Measurements from ENCODE around the gene MAZ.
"Not testable (repeated sequence)": the region's sequence is repeated elsewhere in the genome, so short reads cannot be mapped to it uniquely, and the experiment has no call there.

MAZ gene

DNA sequence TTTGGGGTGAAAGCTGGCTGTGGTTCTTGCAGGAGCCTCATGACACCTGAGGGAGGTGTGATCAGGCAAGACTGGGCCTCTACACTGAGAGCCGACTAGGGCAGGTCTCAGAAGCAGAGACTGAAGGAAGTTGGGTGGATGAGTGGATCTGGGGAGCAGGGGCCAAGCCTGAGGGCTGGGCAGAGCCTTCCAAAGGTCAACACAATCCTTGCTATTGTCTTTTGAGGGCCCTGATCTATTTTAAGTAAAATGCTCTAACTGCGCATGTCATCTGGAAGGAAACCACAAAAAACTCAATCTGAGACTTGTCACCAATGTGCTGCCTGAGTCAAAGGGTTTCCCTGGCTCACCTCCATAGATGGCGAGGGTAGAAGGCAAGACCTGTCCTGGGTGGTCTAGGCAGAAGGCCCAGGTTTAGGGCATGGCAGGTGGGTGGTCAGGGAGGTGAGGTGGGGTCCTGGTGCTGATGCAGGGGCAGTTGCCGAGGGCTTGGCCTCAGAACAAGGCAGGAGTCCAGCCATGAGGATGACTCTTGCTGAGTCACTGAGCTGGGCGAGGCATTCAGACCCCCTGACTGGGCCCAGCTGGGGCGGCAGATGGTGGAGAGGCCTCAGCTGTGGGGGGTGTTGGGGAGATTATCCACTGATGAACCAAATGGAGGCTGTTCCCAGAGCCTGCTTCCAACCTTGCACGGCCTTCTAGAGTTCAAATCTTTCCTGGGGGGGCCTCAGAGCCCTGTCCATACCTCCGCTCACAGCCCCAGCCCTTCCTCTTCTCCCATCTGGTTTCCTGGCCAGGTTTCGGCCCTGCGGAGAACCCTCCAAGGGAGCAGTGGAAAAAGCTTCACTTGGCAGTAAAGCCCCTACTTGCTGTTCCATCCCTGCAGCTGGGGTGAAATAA, 19.1 kb downstream of the MAZ start:
- DNase-seq (ENCODE audit: low spot score) = peak; percentile 74

DNA sequence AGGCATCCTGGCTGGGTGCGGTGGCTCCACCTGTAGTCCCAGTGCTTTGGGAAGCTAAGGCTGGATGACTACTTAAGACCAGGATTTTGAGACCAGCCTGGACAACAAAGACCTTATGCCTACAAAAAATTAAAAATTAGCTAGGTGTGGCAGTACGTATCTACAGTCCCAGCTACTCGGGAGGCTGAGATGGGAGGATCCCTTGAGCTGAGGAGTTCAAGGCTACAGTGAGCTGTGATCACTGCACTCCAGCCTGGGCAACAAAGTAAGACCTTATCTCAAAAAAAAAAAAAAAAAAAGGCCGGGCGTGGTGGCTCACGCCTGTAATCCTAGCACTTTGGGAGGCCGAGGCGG, 20.0 kb downstream of the MAZ start:
- DNase-seq (ENCODE audit: low spot score) = no peak

DNA sequence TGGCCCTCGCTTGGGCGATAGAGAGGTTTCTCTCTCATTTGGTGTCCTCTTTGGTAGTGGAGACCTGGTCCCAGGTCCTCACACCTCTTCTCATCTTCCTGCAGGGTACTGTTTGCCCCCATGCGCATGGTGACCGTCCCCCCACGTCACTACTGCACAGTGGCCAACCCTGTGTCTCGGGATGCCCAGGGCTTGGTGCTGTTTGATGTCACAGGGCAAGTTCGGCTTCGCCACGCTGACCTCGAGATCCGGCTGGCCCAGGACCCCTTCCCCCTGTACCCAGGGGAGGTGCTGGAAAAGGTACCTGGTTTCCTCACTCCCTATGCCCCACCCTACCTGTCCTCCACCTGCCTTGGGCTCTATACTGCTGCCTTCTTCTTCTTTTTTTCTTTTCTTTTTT, 24.4 kb downstream of the MAZ start:
- DNase-seq (ENCODE audit: low spot score) = no peak

DNA sequence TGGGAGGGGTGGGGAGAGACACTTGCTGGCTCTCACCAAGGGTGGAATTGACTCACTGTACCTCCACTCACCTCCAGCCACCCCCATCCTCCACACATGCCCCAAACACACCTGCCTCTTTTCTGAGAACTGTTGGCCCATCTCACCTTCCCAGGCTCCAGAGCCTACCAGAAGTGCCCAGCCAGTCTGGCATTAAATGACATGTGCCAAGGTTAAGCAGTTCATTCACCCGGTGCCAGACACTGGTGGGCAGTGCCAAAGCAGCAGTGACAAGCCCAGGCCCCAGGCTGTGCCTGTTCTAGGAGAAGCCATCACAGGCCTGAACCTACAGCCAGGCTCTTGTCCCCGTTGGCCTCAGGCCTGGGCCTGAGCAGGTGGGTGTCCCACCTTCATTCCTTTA, 25.2 kb downstream of the MAZ start:
- DNase-seq (ENCODE audit: low spot score) = no peak

DNA sequence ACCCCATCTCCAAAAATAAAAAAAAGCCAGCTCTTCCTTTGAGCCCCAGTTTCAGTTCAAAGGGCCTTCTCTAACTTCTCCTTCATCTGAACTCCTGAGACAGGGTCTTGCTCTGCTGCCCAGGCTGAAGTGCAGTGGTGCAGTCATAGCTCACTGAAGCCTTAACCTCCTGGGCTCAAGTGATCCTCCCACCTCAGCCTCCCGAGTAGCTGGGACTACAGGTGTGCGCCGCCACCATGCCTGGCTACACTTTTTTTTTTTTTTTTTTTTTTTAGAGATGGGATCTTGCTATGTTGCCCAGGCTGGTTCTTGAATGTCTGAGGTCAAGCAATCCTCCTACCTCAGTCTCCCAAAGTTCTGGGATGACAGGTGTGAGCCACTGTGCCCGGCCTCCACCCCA, 26.9 kb downstream of the MAZ start:
- not testable (repeated sequence) for DNase-seq (ENCODE audit: low spot score)

DNA sequence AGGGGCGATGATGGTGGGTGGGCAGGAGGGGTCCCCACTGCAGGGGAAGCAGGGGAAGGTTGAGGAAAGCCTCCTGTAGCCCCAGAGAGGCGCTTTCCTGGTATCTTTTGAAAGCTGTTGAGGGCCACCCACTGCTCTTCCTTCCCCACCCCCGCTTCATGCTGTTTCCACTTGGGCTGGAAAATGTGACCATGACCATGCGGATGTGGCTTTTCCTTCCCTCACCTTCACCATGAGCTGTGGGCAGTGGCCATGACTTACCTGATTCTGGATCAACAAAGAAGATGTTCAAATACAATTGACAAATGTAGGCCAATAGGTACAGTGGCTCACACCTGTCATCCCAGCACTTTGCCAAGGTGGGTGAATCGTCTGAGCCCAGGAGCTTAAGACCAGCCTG, 27.8 kb downstream of the MAZ start:
- no peak for DNase-seq (ENCODE audit: low spot score)

DNA sequence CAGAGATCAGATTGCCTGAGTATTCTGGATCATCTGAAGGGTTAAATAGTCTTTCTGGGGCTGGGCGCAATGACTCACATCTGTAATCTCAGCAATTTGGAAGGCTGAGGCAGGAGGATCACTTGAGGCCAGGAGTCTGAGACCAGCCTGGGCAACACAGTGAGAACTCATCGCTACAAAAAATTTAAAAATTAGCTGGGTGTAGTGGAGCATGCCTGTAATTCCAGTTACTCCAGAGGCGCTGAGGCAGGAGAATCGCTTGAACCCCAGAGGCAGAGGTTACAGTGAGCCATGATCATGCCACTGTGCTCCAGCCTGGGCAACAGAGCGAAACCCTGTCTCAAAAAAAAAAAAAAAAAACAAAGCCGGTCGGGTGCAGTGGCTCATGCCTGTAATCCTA, 29.6 kb downstream of the MAZ start:
- no peak for DNase-seq (ENCODE audit: low spot score)

DNA sequence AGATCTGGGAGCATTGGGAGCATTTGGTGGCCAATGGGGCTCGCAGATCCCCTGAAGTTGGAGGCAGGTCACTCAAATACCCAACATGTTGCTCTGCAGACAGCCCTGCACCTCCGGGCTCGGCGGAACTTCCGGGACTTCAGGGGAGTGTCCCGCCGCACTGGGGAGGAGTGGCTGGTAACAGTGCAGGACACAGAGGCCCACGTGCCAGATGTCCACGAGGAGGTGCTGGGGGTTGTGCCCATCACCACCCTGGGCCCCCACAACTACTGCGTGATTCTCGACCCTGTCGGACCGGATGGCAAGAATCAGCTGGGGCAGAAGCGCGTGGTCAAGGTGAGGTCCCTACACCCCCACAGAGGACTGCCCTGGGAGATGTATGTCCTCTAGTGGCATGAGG, 30.3 kb downstream of the MAZ start:
- no peak for DNase-seq (ENCODE audit: low spot score)

DNA sequence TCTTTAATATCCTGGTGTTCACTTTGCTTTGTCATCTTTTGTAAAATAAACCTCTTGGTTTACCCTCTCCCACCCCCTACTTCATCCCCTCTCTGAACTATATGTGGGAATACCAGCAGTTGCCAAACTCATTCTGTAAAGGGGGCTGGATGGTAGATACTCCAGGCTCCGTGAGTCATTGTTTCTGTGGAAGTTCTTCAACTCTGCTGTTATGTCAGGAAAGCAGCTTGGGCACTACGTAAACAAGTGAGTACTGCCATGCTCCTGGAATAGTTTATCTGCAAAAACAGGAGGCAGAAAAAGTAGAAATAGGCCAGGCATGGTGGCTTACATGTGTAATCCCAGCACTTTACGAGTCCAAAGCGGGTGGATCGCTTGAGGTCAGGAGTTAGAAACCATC, 31.5 kb downstream of the MAZ start:
- no peak for DNase-seq (ENCODE audit: low spot score)

DNA sequence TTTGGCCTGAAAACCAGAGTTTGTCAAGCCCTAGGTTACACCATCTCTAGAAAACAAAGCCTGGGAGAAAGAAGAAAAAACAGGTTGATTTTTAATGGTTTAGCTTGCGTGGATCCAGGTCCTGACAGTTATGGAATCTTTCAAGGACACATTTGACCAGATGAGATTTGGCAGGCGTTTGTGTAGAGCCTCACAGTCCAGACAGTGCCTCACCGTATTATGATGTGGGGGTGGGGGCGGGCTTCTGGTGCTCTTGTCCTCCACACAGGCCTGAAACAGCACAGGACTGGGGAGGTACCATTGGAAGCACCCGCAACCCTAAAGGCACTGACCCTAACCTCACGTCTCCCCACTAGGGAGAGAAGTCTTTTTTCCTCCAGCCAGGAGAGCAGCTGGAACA, 33.5 kb downstream of the MAZ start:
- DNase-seq (ENCODE audit: low spot score) = no peak

DNA sequence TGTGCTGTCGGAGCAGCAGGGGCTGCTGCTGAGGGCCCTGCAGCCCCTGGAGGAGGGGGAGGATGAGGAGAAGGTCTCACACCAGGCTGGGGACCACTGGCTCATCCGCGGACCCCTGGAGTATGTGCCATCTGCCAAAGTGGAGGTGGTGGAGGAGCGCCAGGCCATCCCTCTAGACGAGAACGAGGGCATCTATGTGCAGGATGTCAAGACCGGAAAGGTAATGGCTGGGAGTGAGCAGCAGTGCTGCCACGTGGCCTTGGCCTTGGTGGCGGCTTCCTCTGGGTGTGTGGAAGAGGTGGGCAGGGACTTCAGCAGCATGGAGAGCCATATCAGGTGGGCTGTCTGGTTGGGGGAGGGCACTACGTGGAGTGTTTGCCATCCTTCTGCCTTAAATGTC, 33.9 kb downstream of the MAZ start:
- DNase-seq (ENCODE audit: low spot score) = no peak

DNA sequence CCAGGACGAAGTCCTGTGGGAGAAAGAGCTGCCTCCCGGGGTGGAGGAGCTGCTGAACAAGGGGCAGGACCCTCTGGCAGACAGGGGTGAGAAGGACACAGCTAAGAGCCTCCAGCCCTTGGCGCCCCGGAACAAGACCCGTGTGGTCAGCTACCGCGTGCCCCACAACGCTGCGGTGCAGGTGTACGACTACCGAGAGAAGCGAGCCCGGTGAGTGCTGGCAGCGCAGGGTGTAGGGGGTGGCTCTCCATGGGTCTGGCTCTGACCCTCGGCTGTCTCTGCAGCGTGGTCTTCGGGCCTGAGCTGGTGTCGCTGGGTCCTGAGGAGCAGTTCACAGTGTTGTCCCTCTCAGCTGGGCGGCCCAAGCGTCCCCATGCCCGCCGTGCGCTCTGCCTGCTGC, 35.3 kb downstream of the MAZ start:
- DNase-seq (ENCODE audit: low spot score) = no peak

DNA sequence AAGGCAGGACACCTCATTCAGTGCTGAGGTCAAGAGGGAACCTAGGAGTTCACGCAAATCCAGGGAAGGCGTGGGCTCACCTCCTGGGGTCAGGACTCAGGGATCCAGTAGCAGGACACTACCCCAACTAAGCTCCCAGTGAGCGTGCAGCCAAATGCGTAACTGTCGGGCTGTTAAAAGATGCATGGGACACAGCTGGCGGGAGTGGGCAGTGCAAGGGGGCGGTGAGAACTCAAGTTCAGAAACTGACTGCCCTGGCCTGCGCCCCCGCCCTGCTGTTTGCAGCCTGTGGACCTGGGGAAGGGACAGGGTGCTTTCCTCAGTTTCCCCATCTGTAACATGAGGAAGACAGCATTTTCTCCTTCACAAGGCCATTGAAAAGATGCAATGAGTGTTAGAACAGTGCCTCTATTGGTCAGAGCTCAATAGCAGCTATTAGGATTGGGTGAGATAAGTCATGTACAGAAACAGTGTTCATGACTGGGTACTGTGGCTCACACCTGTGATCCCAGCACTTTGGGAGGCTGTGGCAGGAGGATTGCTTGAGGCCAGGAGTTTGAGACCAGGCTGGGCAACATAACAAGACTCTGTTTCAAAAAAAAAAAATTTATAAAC, 36.5 kb downstream of the MAZ start:
- no peak for DNase-seq (ENCODE audit: low spot score)

DNA sequence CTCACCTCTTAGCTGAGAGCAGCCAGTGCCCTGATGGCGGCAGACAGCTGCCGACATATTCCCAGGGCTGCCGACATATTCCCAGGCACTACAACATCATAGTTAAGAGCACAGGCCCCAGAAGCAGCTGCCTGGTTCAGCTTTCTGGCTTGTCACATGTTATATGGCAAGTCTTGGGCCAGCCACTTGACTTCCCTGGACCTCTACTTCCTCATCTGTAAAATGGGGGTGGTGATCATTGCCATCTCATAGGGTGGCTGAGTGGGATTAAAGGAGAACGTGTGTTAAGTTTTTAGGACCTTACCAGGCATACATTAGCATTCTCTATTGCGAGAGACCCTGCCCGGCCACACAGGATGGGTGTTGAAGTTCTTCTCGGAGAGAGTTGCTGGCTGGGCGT, 37.6 kb downstream of the MAZ start:
- DNase-seq (ENCODE audit: low spot score) = no peak

DNA sequence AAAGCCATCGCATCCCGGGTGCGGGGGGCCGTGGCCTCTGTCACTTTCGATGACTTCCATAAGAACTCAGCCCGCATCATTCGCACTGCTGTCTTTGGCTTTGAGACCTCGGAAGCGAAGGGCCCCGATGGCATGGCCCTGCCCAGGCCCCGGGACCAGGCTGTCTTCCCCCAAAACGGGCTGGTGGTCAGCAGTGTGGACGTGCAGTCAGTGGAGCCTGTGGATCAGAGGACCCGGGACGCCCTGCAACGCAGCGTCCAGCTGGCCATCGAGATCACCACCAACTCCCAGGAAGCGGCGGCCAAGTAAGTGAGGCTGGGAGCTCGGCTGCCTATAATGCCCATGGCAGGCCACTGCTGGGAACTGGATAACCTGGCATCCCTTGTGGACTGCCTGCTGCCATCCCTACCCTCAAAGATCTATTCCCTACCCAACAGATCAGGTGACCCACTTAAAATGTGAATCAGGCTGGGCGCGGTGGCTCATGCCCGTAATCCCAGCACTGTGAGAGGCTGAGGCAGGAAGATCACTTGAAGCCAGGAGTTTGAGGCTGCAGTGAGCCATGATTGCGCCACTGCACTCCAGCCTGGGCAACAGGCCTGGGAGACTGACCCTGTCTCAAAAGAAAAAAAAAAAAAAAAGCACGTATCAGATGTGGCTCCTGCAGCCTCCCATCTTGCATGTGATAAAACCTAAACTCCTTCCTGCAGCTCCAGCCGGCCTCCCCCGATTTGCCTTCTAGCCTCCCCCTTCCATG, 38.4 kb downstream of the MAZ start:
- DNase-seq (ENCODE audit: low spot score) = no peak

DNA sequence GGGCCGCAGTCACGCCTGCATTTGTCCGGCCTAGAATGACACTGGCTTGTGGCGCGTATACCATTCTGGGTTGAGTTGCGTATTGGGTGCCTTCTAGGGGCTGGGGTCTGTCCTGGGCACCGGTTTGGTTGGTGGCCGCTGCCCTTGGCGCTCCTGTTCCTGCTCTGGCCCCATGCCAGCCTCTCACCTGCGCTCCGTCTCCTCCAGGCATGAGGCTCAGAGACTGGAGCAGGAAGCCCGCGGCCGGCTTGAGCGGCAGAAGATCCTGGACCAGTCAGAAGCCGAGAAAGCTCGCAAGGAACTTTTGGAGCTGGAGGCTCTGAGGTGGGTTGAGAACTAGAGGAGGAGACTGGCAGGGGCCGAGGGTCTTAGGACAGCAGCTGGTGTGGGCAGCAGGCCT, 39.3 kb downstream of the MAZ start:
- no peak for DNase-seq (ENCODE audit: low spot score)

DNA sequence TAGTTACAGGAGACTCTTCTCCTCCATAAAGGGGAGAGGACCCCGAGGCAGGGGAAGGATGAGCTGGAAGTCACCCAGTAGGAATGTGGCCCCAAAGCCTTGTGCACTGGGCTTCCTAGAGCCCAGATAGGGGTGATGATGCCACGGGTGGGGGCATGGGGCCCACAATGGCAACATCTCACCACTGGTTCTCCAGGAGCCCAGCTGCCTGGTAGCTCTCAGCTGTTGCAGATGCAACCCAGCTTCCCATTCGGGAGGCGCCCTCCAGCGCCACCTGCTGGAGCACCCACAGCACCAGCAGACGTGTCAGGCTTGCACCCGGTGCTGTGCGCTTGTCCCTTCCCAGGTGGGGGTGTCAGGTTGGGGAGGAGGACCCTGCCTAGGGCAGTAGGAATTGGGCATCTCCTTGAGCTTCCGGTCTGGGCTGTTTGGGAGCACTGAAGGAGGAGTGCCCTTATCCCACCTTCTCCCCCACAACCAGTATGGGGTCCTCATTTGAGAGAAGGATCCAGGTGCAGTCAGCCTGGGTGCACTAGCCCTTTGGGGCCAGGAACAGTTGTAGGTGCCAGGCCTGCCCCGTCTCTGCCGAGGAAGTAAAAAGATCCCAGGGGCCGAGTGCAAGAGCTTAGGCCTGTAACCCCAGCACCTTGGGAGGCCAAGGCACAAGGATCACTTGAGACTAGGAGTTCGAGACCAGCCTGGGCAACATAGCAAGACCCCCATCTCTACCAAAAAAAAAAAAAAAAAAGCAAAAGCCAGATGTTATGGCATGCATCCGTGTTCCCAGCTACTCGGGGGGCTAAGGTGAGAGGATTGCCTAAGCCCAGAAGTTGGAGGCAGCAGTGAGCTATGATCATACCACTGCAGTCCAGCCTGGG, 42.3 kb downstream of the MAZ start:
- DNase-seq (ENCODE audit: low spot score) = peak; percentile 22

DNA sequence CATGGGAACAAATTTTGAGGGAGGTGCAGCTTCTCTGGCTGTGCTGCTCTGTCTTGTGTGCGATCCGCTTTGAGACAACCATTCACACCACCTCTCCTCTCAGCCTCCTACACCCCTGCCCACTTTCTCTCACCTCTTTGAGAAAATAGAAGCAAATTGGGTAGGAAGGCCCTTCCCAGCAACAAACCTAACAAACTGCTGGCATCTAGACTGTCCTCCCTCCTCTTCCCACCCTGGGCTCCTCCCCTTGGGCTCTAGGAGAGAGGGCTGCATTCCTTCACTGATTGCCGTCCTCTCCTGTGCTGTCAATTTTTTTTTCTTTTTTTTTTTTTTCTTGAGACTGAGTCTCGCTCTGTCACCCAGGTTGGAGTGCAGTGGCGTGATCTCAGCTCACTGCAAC, 43.2 kb downstream of the MAZ start:
- DNase-seq (ENCODE audit: low spot score) = no peak

DNA sequence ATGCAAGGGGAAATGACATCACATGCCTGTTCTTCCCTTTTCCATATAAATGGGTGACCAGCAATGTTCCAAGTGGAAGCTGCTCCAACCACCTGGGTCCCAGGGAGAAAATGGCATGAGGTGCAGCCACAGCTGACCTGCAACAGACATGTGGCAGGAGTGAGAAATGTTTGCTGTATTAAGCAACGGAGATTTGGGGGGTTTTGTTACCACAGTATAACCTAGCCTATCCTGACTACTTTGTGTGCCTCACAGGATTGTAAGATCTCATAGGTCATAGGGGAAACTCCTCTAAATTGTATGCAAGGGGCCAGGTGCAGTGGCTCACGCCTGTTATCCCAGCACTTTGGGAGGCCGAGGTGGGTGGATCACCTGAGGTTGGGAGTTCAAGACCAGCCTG, 44.7 kb downstream of the MAZ start:
- DNase-seq (ENCODE audit: low spot score) = no peak

DNA sequence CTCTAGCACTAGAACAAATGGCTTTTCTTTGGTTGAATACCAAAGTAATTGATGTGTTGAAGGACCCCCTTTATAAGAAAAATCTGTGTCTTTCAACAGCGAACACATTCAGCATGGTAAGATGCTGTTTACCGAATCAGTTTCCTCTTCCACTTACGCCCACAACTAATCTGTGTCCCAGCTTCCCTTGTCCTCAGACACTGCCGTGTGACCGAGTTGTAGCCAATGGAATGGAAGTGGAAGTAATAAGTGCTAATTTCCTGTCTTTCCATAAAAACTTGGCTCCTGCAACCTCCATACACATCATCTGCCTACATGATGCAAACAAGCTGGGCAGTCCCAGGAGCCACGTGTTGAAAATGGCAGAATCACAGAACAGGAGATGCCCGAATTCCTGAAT, 46.3 kb downstream of the MAZ start:
- DNase-seq (ENCODE audit: low spot score) = no peak

DNA sequence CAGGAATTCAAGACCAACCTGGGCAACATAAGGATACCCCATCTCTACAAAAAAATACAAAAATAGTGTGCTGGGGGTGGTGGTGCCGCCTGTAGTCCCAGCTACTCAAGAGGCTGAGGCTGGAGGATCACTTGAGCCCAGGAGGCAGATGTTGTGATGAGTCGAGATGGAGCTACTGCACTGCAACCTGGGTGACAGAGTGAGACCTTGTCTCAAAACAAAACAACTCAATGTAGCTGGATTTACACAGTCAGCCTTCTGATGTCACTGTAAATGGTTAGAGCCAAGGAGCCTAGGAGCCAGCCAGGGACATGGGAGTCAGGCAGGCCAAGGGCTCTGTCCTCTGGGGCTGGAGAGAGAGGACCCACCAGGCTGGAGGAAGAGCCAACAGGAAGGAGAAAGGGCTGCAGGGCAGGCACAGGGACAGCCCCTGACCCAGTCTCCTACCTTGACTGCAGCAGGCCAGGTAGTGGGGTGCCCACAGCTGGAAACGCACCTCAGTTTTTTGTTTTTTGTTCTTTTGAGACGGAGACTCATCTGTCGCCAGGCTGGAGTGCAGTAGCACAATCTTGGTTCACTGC, 48.3 kb downstream of the MAZ start:
- DNase-seq (ENCODE audit: low spot score) = no peak
